SK-N-SH (cell line): Measurements from ENCODE around the gene TMEM41B.

Experiments used
- CTCF ChIP-seq: fragments of 200-600 bp; sonication (generic); IDR thresholded peaks from 2 replicates; pipeline ENCODE4 v1.6.1; 2017; ENCODE audit warnings: antibody characterized with exemption, mild to moderate bottlenecking, moderate library complexity
- ELF1 ChIP-seq: IDR thresholded peaks from 2 replicates; pipeline ENCODE4 v1.4.0; 2012
- EZH2phosphoT487 ChIP-seq: fragments of 200-600 bp; sonication (generic); IDR thresholded peaks from 2 replicates; pipeline ENCODE4 v1.6.1; 2017; ENCODE audit warnings: low read depth, mixed run types, mild to moderate bottlenecking, antibody characterized with exemption, moderate library complexity, borderline replicate concordance
- JUND ChIP-seq: IDR thresholded peaks from 2 replicates; pipeline ENCODE4 v1.4.0; 2012
- MAX ChIP-seq: IDR thresholded peaks from 2 replicates; pipeline ENCODE4 v1.4.0; 2012; ENCODE audit warnings: low read depth
- MEF2A ChIP-seq: IDR thresholded peaks from 2 replicates; pipeline ENCODE4 v1.4.0; 2012; ENCODE audit warnings: low read depth, borderline replicate concordance
- POLR2AphosphoS5 ChIP-seq: IDR thresholded peaks from 2 replicates; pipeline ENCODE4 v1.6.1; 2012; ENCODE audit warnings: low read depth, low read length
- RAD21 ChIP-seq: IDR thresholded peaks from 2 replicates; pipeline ENCODE4 v1.6.1; 2012; ENCODE audit warnings: mild to moderate bottlenecking, low read length
- REST ChIP-seq: IDR thresholded peaks from 2 replicates; pipeline ENCODE4 v1.6.1; 2012; ENCODE audit warnings: mild to moderate bottlenecking, low read depth, low read length, moderate library complexity
- RFX5 ChIP-seq: IDR thresholded peaks from 2 replicates; pipeline ENCODE4 v1.6.1; 2012; ENCODE audit warnings: mild to moderate bottlenecking, improper control_type of control experiment, low read length
- TAF1 ChIP-seq: IDR thresholded peaks from 2 replicates; pipeline ENCODE4 v1.6.1; 2012; ENCODE audit warnings: low read depth, mild to moderate bottlenecking, low read length, moderate library complexity, borderline replicate concordance
- YY1 ChIP-seq: IDR thresholded peaks from 2 replicates; pipeline ENCODE4 v1.4.0; 2012; ENCODE audit warnings: low read depth, mild to moderate bottlenecking

DNA sequence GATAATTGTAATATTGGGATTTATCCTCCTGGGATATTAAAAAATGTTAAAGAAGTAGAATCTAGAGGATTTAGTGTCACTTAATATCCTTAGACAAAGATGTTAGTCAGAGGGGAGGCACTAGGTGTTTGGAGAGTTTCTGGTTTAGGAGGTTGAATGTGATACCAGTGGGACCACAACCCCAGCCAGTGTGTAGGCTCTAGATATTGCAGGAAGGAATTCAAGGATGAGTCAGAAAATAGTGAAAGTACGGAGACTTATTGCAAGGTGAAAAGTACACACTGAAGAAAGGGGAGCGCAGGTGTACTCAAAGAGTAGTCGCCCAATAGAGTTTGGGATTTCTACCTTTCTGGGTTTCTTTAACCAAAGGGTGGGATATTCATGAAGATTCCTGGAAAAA, 5.7 kb upstream of the TMEM41B start:
- TF ChIP-seq RFX5 (no peak), RAD21 (no peak), TAF1 (no peak), ELF1 (no peak), REST (no peak), CTCF (no peak), JUND (no peak), MEF2A (no peak), EZH2phosphoT487 (no peak), MAX (no peak), POLR2AphosphoS5 (no peak), YY1 (no peak)
